Fibroblast of mammary gland (primary cell): ENCODE results near the gene AADAT.

Source experiments
- DNase-seq: peaks from one replicate; pipeline ENCODE4 v3.0.0-alpha.2; 2010; ENCODE audit warnings: low read depth
- H3K4me3 ChIP-seq: 2 replicates; pipeline ENCODE4 v1.5.1; 2011; ENCODE audit warnings: low read depth, mild to moderate bottlenecking, low read length, moderate library complexity; ENCODE audit not compliant: control insufficient read depth
- TF ChIP-seq, protein P1 (sequence below): conservative IDR thresholded peaks from 2 replicates; pipeline ENCODE4 v1.5.1; 2011; ENCODE audit warnings: low read depth, low read length, inconsistent platforms; ENCODE audit not compliant: control insufficient read depth, insufficient read depth

Gene AADAT

GRCh38 chr4:170090352-170091052, 746 bp upstream of the AADAT start:
- TF ChIP-seq, protein P1, sequence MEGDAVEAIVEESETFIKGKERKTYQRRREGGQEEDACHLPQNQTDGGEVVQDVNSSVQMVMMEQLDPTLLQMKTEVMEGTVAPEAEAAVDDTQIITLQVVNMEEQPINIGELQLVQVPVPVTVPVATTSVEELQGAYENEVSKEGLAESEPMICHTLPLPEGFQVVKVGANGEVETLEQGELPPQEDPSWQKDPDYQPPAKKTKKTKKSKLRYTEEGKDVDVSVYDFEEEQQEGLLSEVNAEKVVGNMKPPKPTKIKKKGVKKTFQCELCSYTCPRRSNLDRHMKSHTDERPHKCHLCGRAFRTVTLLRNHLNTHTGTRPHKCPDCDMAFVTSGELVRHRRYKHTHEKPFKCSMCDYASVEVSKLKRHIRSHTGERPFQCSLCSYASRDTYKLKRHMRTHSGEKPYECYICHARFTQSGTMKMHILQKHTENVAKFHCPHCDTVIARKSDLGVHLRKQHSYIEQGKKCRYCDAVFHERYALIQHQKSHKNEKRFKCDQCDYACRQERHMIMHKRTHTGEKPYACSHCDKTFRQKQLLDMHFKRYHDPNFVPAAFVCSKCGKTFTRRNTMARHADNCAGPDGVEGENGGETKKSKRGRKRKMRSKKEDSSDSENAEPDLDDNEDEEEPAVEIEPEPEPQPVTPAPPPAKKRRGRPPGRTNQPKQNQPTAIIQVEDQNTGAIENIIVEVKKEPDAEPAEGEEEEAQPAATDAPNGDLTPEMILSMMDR: no peak
- peak overlapping the region; percentile 66 for H3K4me3 ChIP-seq
- no peak for DNase-seq

- H3K4me3 ChIP-seq: peak overlapping the region; percentile 66
- DNase-seq: peak; percentile 41
- TF ChIP-seq, protein P1: no peak
Measured at GRCh38 chr4:170089274-170089667, 485 bp downstream of the AADAT start.

GRCh38 chr4:170088716-170089115, 1.0 kb downstream of the AADAT start:
- TF ChIP-seq, protein P1: no peak
- peak overlapping the region; percentile 66 for H3K4me3 ChIP-seq
- DNase-seq: no peak

DNA sequence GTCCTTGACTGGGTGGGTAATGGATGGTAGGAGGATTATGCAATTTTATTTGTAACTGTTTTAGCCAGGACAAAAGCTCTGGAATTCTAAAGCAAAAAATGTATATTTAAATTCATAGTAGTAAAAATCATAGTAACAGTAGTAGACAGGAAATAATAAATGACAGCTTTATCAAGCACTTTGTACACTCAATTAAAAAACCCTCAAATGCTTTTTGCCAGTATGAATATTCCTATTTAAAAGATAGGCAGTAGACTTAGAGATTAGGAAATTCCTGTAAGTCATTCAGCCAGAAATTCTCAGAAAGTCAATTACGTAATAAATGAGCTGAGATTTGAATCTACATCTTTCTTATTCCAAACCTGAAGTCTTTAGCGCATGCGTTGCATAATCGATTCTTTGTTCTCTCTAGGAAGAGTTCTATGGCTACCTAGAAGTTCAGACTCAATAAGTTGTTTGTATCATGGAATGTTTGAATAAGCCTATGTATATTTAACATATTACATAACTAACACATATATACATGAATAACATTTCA, 2.5 kb downstream of the AADAT start:
- TF ChIP-seq, protein P1: no peak
- peak; percentile 20 for DNase-seq
- no peak overlapping the region for H3K4me3 ChIP-seq

DNA sequence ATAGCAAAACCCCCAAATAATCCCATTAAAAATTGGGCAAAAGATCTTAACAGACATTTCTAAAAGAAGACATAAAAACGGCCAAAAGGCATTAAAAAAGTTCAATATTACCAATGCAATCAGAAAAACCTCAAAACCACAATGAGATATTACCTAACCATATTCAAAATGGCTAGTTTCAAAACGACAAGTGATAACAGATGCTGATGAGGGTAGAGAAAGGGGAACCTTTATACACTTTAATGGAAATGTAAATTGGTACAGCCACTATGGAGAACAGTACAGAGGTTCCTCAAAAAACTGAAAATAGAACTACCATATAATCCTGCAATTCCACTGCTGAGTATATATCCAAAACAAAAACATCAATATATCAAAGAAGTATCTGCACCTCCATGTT, 6.2 kb downstream of the AADAT start:
- H3K4me3 ChIP-seq: no peak overlapping the region
- DNase-seq: no peak
- TF ChIP-seq, protein P1: no peak

GRCh38 chr4:170080496-170080895, 9.3 kb downstream of the AADAT start:
- DNase-seq: no peak
- TF ChIP-seq, protein P1: no peak
- no peak overlapping the region for H3K4me3 ChIP-seq

- TF ChIP-seq, protein P1: no peak
- no peak overlapping the region for H3K4me3 ChIP-seq
- no peak for DNase-seq
Measured at GRCh38 chr4:170079981-170080380, 9.8 kb downstream of the AADAT start.
